ENCODE results near the gene ZNF45. TPM values are rescaled to one million over a fixed set of nuclear protein-coding genes. Genes with fewer than 3 reads are reported as not detected.

Gene ZNF45
- 10 to 100 TPM; 14.3 to 18.5 TPM for total RNA-seq
- 1 to 10 TPM; 3.4 to 9.0 TPM for polyA plus RNA-seq
- long read RNA-seq, donor 1, partial matches to known transcripts: 2 of 6 reads
- long read RNA-seq, donor 1, other reads (novel, unspliced or antisense): 4 of 6 reads
- long read RNA-seq, donor 2, partial matches to known transcripts: 0 of 8 reads
- long read RNA-seq, donor 2, other reads (novel, unspliced or antisense): 6 of 8 reads

- peaks cover 1 to 4% of the 10 kb centered on the region in 2 donors for H3K36me3 ChIP-seq (ENCODE audit: control insufficient read depth in 1 of 2, insufficient read depth in 2 of 2, low read length in 1 of 2)
- peak; percentile 97 for ATAC-seq (ENCODE audit: low FRiP score)
- 0% methylated on average over 42 of the region's 42 CpGs for WGBS, 2 donors
- H3K9me3 ChIP-seq (ENCODE audit: control insufficient read depth, low read length): no peaks in the 10 kb centered on the region
- intact Hi-C loops (cut with DNase I): loop anchor here in 1 of 2 donors (1.0 kb wide), 1 partner anchor 16 kb away; the partner anchor contains the start of gene ZNF221
- H3K27ac ChIP-seq (ENCODE audit: low read depth in 1 of 2, low read length in 2 of 2): peak within 1 kb of the TSS in 1 of 2 donors; percentile 82
- H3K27me3 ChIP-seq (ENCODE audit: control insufficient read depth in 1 of 2, insufficient read depth in 2 of 2, low read length in 1 of 2): no peaks in the 10 kb centered on the region
- peak; percentile 93 to 94 for DNase-seq
- peak within 1 kb of the TSS; percentile 73 to 95 for H3K4me3 ChIP-seq (ENCODE audit: low read length in 2 of 2)
- no peaks in the 10 kb centered on the region for H3K4me1 ChIP-seq (ENCODE audit: control insufficient read depth in 1 of 2, insufficient read depth in 2 of 2, low read length in 2 of 2)
Measured at GRCh38 chr19:43934985-43935708, at the start of gene ZNF45. TSS of gene ZNF45 (minus strand) at chr19:43935282. CDS start at chr19:43922185, 13,097 bp downstream.

GRCh38 chr19:43984687-43985000 is 49.6 kb upstream of the ZNF45 start:
- intact Hi-C loops (cut with DNase I): no loop called here
- 1 to 2% methylated on average over 14 of the region's 14 CpGs for WGBS, 2 donors
- peak; percentile 39 for ATAC-seq (ENCODE audit: low FRiP score)
- Histone ChIP-seq H3K27me3 (ENCODE audit: control insufficient read depth in 1 of 2, insufficient read depth in 2 of 2, low read length in 1 of 2) (no peaks in the 10 kb centered on the region), H3K4me1 (ENCODE audit: control insufficient read depth in 1 of 2, insufficient read depth in 2 of 2, low read length in 2 of 2) (no peaks in the 10 kb centered on the region), H3K9me3 (ENCODE audit: control insufficient read depth, low read length) (peaks cover 3% of the 10 kb centered on the region), H3K36me3 (ENCODE audit: control insufficient read depth in 1 of 2, insufficient read depth in 2 of 2, low read length in 1 of 2) (peaks cover 4% of the 10 kb centered on the region in 2 donors), H3K4me3 (ENCODE audit: low read length in 2 of 2) (peak overlapping the region; percentile 59 to 97), H3K27ac (ENCODE audit: low read depth in 1 of 2, low read length in 2 of 2) (no peak overlapping the region)
- DNase-seq: no peak

GRCh38 chr19:43983912-43984686 is 49.0 kb upstream of the ZNF45 start, which contains the start of gene ZNF155:
TSS of gene ZNF155 (plus strand) at chr19:43984188. CDS start at chr19:43988544, 4,356 bp downstream.
- 1% methylated on average over 40 of the region's 40 CpGs for WGBS, 2 donors
- peak within 1 kb of the TSS; percentile 59 to 97 for H3K4me3 ChIP-seq (ENCODE audit: low read length in 2 of 2)
- H3K9me3 ChIP-seq (ENCODE audit: control insufficient read depth, low read length): peaks cover 3% of the 10 kb centered on the region
- peak within 1 kb of the TSS in 1 of 2 donors; percentile 73 for H3K27ac ChIP-seq (ENCODE audit: low read depth in 1 of 2, low read length in 2 of 2)
- DNase-seq: peak; percentile 93 to 94
- peak; percentile 98 for ATAC-seq (ENCODE audit: low FRiP score)
- no peaks in the 10 kb centered on the region for H3K4me1 ChIP-seq (ENCODE audit: control insufficient read depth in 1 of 2, insufficient read depth in 2 of 2, low read length in 2 of 2)
- no peaks in the 10 kb centered on the region for H3K27me3 ChIP-seq (ENCODE audit: control insufficient read depth in 1 of 2, insufficient read depth in 2 of 2, low read length in 1 of 2)
- intact Hi-C loops (cut with DNase I): no loop called here
- peaks cover 2% of the 10 kb centered on the region in 2 donors for H3K36me3 ChIP-seq (ENCODE audit: control insufficient read depth in 1 of 2, insufficient read depth in 2 of 2, low read length in 1 of 2)

GRCh38 chr19:43983544-43983911 is 48.4 kb upstream of the ZNF45 start:
- no peaks in the 10 kb centered on the region for H3K27me3 ChIP-seq (ENCODE audit: control insufficient read depth in 1 of 2, insufficient read depth in 2 of 2, low read length in 1 of 2)
- peak overlapping the region in 1 of 2 donors; percentile 9 for H3K4me3 ChIP-seq (ENCODE audit: low read length in 2 of 2)
- H3K4me1 ChIP-seq (ENCODE audit: control insufficient read depth in 1 of 2, insufficient read depth in 2 of 2, low read length in 2 of 2): no peaks in the 10 kb centered on the region
- DNase-seq (no peak), ATAC-seq (ENCODE audit: low FRiP score) (no peak)
- H3K27ac ChIP-seq (ENCODE audit: low read depth in 1 of 2, low read length in 2 of 2): no peak overlapping the region
- peaks cover 3% of the 10 kb centered on the region for H3K9me3 ChIP-seq (ENCODE audit: control insufficient read depth, low read length)
- 74 to 79% methylated on average over 2 of the region's 2 CpGs for WGBS, 2 donors
- intact Hi-C loops (cut with DNase I): no loop called here
- peaks cover 0 to 2% of the 10 kb centered on the region in 2 donors for H3K36me3 ChIP-seq (ENCODE audit: control insufficient read depth in 1 of 2, insufficient read depth in 2 of 2, low read length in 1 of 2)

- Histone ChIP-seq H3K4me3 (ENCODE audit: low read length in 2 of 2) (no peak overlapping the region), H3K27ac (ENCODE audit: low read depth in 1 of 2, low read length in 2 of 2) (no peak overlapping the region), H3K27me3 (ENCODE audit: control insufficient read depth in 1 of 2, insufficient read depth in 2 of 2, low read length in 1 of 2) (no peaks in the 10 kb centered on the region), H3K36me3 (ENCODE audit: control insufficient read depth in 1 of 2, insufficient read depth in 2 of 2, low read length in 1 of 2) (no peaks in the 10 kb centered on the region), H3K4me1 (ENCODE audit: control insufficient read depth in 1 of 2, insufficient read depth in 2 of 2, low read length in 2 of 2) (no peaks in the 10 kb centered on the region), H3K9me3 (ENCODE audit: control insufficient read depth, low read length) (peaks cover 8% of the 10 kb centered on the region)
- ATAC-seq (ENCODE audit: low FRiP score) (no peak), DNase-seq (no peak)
- intact Hi-C loops (cut with DNase I): no loop called here
- 93 to 97% methylated on average over 1 of the region's 1 CpG for WGBS, 2 donors
Measured at GRCh38 chr19:43976732-43977131, 41.6 kb upstream of the ZNF45 start.

GRCh38 chr19:43966079-43966694 is 31.1 kb upstream of the ZNF45 start:
- Histone ChIP-seq H3K9me3 (ENCODE audit: control insufficient read depth, low read length) (peaks cover 47% of the 10 kb centered on the region), H3K36me3 (ENCODE audit: control insufficient read depth in 1 of 2, insufficient read depth in 2 of 2, low read length in 1 of 2) (peaks cover 39 to 42% of the 10 kb centered on the region in 2 donors), H3K4me3 (ENCODE audit: low read length in 2 of 2) (peak overlapping the region; percentile 26 to 40), H3K27ac (ENCODE audit: low read depth in 1 of 2, low read length in 2 of 2) (no peak overlapping the region), H3K4me1 (ENCODE audit: control insufficient read depth in 1 of 2, insufficient read depth in 2 of 2, low read length in 2 of 2) (no peaks in the 10 kb centered on the region), H3K27me3 (ENCODE audit: control insufficient read depth in 1 of 2, insufficient read depth in 2 of 2, low read length in 1 of 2) (no peaks in the 10 kb centered on the region)
- DNase-seq (no peak), ATAC-seq (ENCODE audit: low FRiP score) (no peak)
- 98 to 99% methylated on average over 3 of the region's 3 CpGs for WGBS, 2 donors
- intact Hi-C loops (cut with DNase I): no loop called here

GRCh38 chr19:43960411-43960810 is 25.3 kb upstream of the ZNF45 start:
- WGBS, 2 donors: 71 to 73% methylated on average over 4 of the region's 4 CpGs
- H3K9me3 ChIP-seq (ENCODE audit: control insufficient read depth, low read length): peaks cover 29% of the 10 kb centered on the region
- intact Hi-C loops (cut with DNase I): no loop called here

GRCh38 chr19:43957891-43958290 is 22.8 kb upstream of the ZNF45 start:
- peaks cover 6 to 17% of the 10 kb centered on the region in 2 donors for H3K36me3 ChIP-seq (ENCODE audit: control insufficient read depth in 1 of 2, insufficient read depth in 2 of 2, low read length in 1 of 2)
- no peak overlapping the region for H3K4me3 ChIP-seq (ENCODE audit: low read length in 2 of 2)
- 97 to 99% methylated on average over 3 of the region's 3 CpGs for WGBS, 2 donors
- H3K4me1 ChIP-seq (ENCODE audit: control insufficient read depth in 1 of 2, insufficient read depth in 2 of 2, low read length in 2 of 2): no peaks in the 10 kb centered on the region
- H3K27me3 ChIP-seq (ENCODE audit: control insufficient read depth in 1 of 2, insufficient read depth in 2 of 2, low read length in 1 of 2): no peaks in the 10 kb centered on the region
- intact Hi-C loops (cut with DNase I): loop anchor here in 1 of 2 donors (10.0 kb wide), 1 partner anchor 133 kb away; the partner anchor contains the start of gene ZNF283
- H3K9me3 ChIP-seq (ENCODE audit: control insufficient read depth, low read length): peaks cover 25% of the 10 kb centered on the region
- ATAC-seq (ENCODE audit: low FRiP score) (no peak), DNase-seq (no peak)
- no peak overlapping the region for H3K27ac ChIP-seq (ENCODE audit: low read depth in 1 of 2, low read length in 2 of 2)

More at GRCh38 chr19:43960411-43960810, 25.3 kb upstream of the ZNF45 start:
- Histone ChIP-seq H3K27ac (ENCODE audit: low read depth in 1 of 2, low read length in 2 of 2) (no peak overlapping the region), H3K4me3 (ENCODE audit: low read length in 2 of 2) (no peak overlapping the region), H3K27me3 (ENCODE audit: control insufficient read depth in 1 of 2, insufficient read depth in 2 of 2, low read length in 1 of 2) (no peaks in the 10 kb centered on the region), H3K4me1 (ENCODE audit: control insufficient read depth in 1 of 2, insufficient read depth in 2 of 2, low read length in 2 of 2) (no peaks in the 10 kb centered on the region), H3K36me3 (ENCODE audit: control insufficient read depth in 1 of 2, insufficient read depth in 2 of 2, low read length in 1 of 2) (peaks cover 15 to 30% of the 10 kb centered on the region in 2 donors)
- ATAC-seq (ENCODE audit: low FRiP score): no peak
- no peak for DNase-seq
